Stimulated activated CD8-positive, alpha-beta memory T cell treated with anti-CD3 and anti-CD28 coated beads, Interleukin-15, amount 100 ng/mL, for 1 hour (primary cell): ENCODE data around the gene CLCN7.

ENCODE experiments used
- DNase-seq: peaks from one replicate; pipeline ENCODE4 v3.0.0-alpha.2; 2020; ENCODE audit warnings: low read depth

Gene CLCN7

GRCh38 chr16:1464196-1464893 is 10.5 kb downstream of the CLCN7 start:
- no peak for DNase-seq

- DNase-seq, result no peak
These were observed 13.7 kb downstream of the CLCN7 start for GRCh38 chr16:1461146-1461545.

- DNase-seq, result no peak
These were observed 14.2 kb downstream of the CLCN7 start for GRCh38 chr16:1460602-1461138.

GRCh38 chr16:1459967-1460366 is 14.9 kb downstream of the CLCN7 start:
- no peak for DNase-seq

GRCh38 chr16:1458977-1459341 is 15.9 kb downstream of the CLCN7 start:
- DNase-seq, result no peak

GRCh38 chr16:1458336-1458976 is 16.4 kb downstream of the CLCN7 start:
- DNase-seq, result no peak

GRCh38 chr16:1457489-1458245 is 17.2 kb downstream of the CLCN7 start:
- no peak for DNase-seq

- DNase-seq, result no peak
These were observed 17.9 kb downstream of the CLCN7 start for GRCh38 chr16:1456951-1457350.

GRCh38 chr16:1455190-1456171 is 19.3 kb downstream of the CLCN7 start:
- DNase-seq, result no peak

GRCh38 chr16:1454561-1454960 is 20.3 kb downstream of the CLCN7 start:
- DNase-seq, result no peak

GRCh38 chr16:1453316-1453715 is 21.5 kb downstream of the CLCN7 start:
- no peak for DNase-seq

- DNase-seq, result no peak
These were observed 22.3 kb downstream of the CLCN7 start for GRCh38 chr16:1452530-1452929.

GRCh38 chr16:1451702-1452392 is 23.0 kb downstream of the CLCN7 start:
- DNase-seq, result no peak

- DNase-seq, result no peak
These were observed 24.0 kb downstream of the CLCN7 start for GRCh38 chr16:1450841-1451240.

- DNase-seq, result no peak
These were observed 24.6 kb downstream of the CLCN7 start for GRCh38 chr16:1450218-1450617.

GRCh38 chr16:1449201-1449788 is 25.5 kb downstream of the CLCN7 start:
- DNase-seq, result no peak

- DNase-seq, result no peak
These were observed 26.2 kb downstream of the CLCN7 start for GRCh38 chr16:1448536-1449116.

GRCh38 chr16:1447965-1448364 is 26.9 kb downstream of the CLCN7 start:
- no peak for DNase-seq

- no peak for DNase-seq
These were observed 28.3 kb downstream of the CLCN7 start for GRCh38 chr16:1446296-1447080.
